ENCODE results near the gene COL4A3. TPM values are rescaled to one million over a fixed set of nuclear protein-coding genes. Genes with fewer than 3 reads are reported as not detected.

Gene COL4A3
- total and polyA plus RNA-seq, 2 donors (not counting 3 experiments of a cell fraction or from before 2014, with no cell fraction given): not detected

GRCh38 chr2:227351639-227352038 lies 187.2 kb downstream of the COL4A3 start:
- H2AFZ ChIP-seq (ENCODE audit: low read depth, low read length): no peak overlapping the region
- H3K27ac ChIP-seq (ENCODE audit: insufficient read depth, low read depth, low read length): no peak overlapping the region
- H3K36me3 ChIP-seq (ENCODE audit: control insufficient read depth in 2 of 2, extremely low read depth in 1 of 2, insufficient read depth in 2 of 2, low read length in 2 of 2): peaks cover 5 to 9% of the 10 kb centered on the region in 2 experiments
- H3K9me1 ChIP-seq (replicated peaks; ENCODE audit: control insufficient read depth, extremely low read depth, insufficient read depth, low read length): no peaks in the 10 kb centered on the region
- no peak overlapping the region for H3K4me2 ChIP-seq (ENCODE audit: insufficient read depth, low read length)
- DNase-seq (ENCODE audit: low read depth, low spot score): no peak
- H3K4me1 ChIP-seq (ENCODE audit: control insufficient read depth, extremely low read depth, insufficient read depth, low read length): no peaks in the 10 kb centered on the region
- H3K4me3 ChIP-seq (replicated peaks in 1 of 3; ENCODE audit: insufficient read depth in 1 of 3, low read depth in 1 of 3, low read length in 3 of 3): no peak overlapping the region
- ChIA-PET CTCF (no interaction called here), POLR2A (no interaction called here)
- no peaks in the 10 kb centered on the region for H4K20me1 ChIP-seq (replicated peaks; ENCODE audit: control insufficient read depth, extremely low read depth, insufficient read depth, low read length)
- no peaks in the 10 kb centered on the region for H3K9me3 ChIP-seq (replicated peaks; ENCODE audit: control insufficient read depth, insufficient read depth, low read length)
- no peaks in the 10 kb centered on the region for H3K27me3 ChIP-seq (ENCODE audit: control insufficient read depth in 2 of 2, insufficient read depth in 2 of 2, low read length in 2 of 2)
- H3K9ac ChIP-seq (replicated peaks; ENCODE audit: extremely low read depth, insufficient read depth, low read length): no peak overlapping the region
- BruUV-seq (replicated peaks): no TSS peak
- TF ChIP-seq POLR2A (IDR thresholded peaks at IDR 0.05; ENCODE audit: low read depth, low read length) (no peak), JUN (IDR thresholded peaks at IDR 0.05; ENCODE audit: borderline replicate concordance, insufficient read depth, insufficient read length, low read depth) (no peak), GATA2 (IDR thresholded peaks at IDR 0.05; ENCODE audit: insufficient read depth, insufficient read length, low read depth, low read length) (no peak), POLR2AphosphoS5 (IDR thresholded peaks at IDR 0.05; ENCODE audit: insufficient read depth, low read depth, low read length) (no peak), EZH2 (IDR thresholded peaks at IDR 0.05; ENCODE audit: borderline replicate concordance, low read depth, low read length, severe bottlenecking) (no peak), FOS (IDR thresholded peaks at IDR 0.05; ENCODE audit: borderline replicate concordance, insufficient read depth, low read length) (no peak)
- TF ChIP-seq, protein P1, sequence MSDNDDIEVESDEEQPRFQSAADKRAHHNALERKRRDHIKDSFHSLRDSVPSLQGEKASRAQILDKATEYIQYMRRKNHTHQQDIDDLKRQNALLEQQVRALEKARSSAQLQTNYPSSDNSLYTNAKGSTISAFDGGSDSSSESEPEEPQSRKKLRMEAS (IDR thresholded peaks at IDR 0.05; ENCODE audit: insufficient read depth, insufficient read length): no peak
- TF ChIP-seq, protein P2, sequence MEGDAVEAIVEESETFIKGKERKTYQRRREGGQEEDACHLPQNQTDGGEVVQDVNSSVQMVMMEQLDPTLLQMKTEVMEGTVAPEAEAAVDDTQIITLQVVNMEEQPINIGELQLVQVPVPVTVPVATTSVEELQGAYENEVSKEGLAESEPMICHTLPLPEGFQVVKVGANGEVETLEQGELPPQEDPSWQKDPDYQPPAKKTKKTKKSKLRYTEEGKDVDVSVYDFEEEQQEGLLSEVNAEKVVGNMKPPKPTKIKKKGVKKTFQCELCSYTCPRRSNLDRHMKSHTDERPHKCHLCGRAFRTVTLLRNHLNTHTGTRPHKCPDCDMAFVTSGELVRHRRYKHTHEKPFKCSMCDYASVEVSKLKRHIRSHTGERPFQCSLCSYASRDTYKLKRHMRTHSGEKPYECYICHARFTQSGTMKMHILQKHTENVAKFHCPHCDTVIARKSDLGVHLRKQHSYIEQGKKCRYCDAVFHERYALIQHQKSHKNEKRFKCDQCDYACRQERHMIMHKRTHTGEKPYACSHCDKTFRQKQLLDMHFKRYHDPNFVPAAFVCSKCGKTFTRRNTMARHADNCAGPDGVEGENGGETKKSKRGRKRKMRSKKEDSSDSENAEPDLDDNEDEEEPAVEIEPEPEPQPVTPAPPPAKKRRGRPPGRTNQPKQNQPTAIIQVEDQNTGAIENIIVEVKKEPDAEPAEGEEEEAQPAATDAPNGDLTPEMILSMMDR (IDR thresholded peaks at IDR 0.05; ENCODE audit: extremely low read depth in 1 of 2, insufficient read depth in 1 of 2, low read depth in 1 of 2, low read length in 2 of 2): no peak
- intact Hi-C loops (cut with micrococcal nuclease): no loop called here
- H3K79me2 ChIP-seq (ENCODE audit: control insufficient read depth, insufficient read depth, low read length): no peaks in the 10 kb centered on the region
- dilution Hi-C loops (cut with MboI; ENCODE audit: extremely low pct_ligation_motif_present, low sequenced_read_pairs): no loop called here
- no peak for FAIRE-seq
